SJCRH30 (cell line): ENCODE data around the gene MYO18A. TPM values are rescaled to one million over a fixed set of nuclear protein-coding genes. Genes with fewer than 3 reads are reported as not detected.
A peak's percentile ranks its signal among the peaks of the same experiment; 100 is the strongest.
"Not testable (repeated sequence)": the region's sequence is repeated elsewhere in the genome, so short reads cannot be mapped to it uniquely, and the experiment has no call there.

Source experiments
- DNase-seq, 2 experiments: peaks; one replicate each; pipeline ENCODE4 v3.0.0-alpha.2; 2015 to 2020
- H3K27ac ChIP-seq: fragments of 250-450 bp; sonication (Bioruptor Pico); 2 replicates; pipeline ENCODE4 v1.5.1; 2020; ENCODE audit warnings: mild to moderate bottlenecking, moderate library complexity
- H3K27me3 ChIP-seq: fragments of 250-450 bp; sonication (Bioruptor Pico); 2 replicates; pipeline ENCODE4 v1.5.1; 2020; ENCODE audit warnings: mild to moderate bottlenecking, moderate library complexity
- H3K36me3 ChIP-seq: fragments of 250-450 bp; sonication (Bioruptor Pico); 2 replicates; pipeline ENCODE4 v1.5.1; 2020; ENCODE audit warnings: mild to moderate bottlenecking, moderate library complexity
- H3K4me1 ChIP-seq: fragments of 250-450 bp; sonication (Bioruptor Pico); 2 replicates; pipeline ENCODE4 v1.5.1; 2020; ENCODE audit warnings: mild to moderate bottlenecking, moderate library complexity
- H3K4me3 ChIP-seq: fragments of 250-450 bp; sonication (Bioruptor Pico); 2 replicates; pipeline ENCODE4 v1.5.1; 2020; ENCODE audit warnings: mild to moderate bottlenecking, moderate library complexity
- H3K9me3 ChIP-seq: fragments of 250-450 bp; sonication (Bioruptor Pico); replicated peaks from 2 replicates; pipeline ENCODE4 v1.5.1; 2020; ENCODE audit warnings: mild to moderate bottlenecking, moderate library complexity
- total RNA-seq: library from RNA; depleted of rRNA; stranded (reverse); fragments of >200 nt; shearing (Covaris generic); gene quantifications from 2 replicates; pipeline ENCODE4 v1.2.3, GENCODE V29; 2014

Gene MYO18A
- total RNA-seq, 1 experiment from 2014 or later, result 91.9 TPM

GRCh38 chr17:29150161-29150560 is 30.0 kb downstream of the MYO18A start:
- no peak for DNase-seq
- no peaks in the 10 kb centered on the region for H3K27me3 ChIP-seq
- H3K9me3 ChIP-seq, result no peaks in the 10 kb centered on the region
- peaks cover 52% of the 10 kb centered on the region for H3K4me1 ChIP-seq
- H3K36me3 ChIP-seq, result no peaks in the 10 kb centered on the region
- no peak overlapping the region for H3K4me3 ChIP-seq
- H3K27ac ChIP-seq, result peak overlapping the region; percentile 74

- Histone ChIP-seq H3K9me3 (no peaks in the 10 kb centered on the region), H3K4me3 (peak overlapping the region; percentile 51), H3K4me1 (peaks cover 46% of the 10 kb centered on the region), H3K36me3 (no peaks in the 10 kb centered on the region), H3K27me3 (no peaks in the 10 kb centered on the region), H3K27ac (peak overlapping the region; percentile 74)
- peak; percentile 97 for DNase-seq
Observed at GRCh38 chr17:29149431-29150064, 30.6 kb downstream of the MYO18A start.

- Histone ChIP-seq H3K9me3 (no peaks in the 10 kb centered on the region), H3K4me1 (peaks cover 46% of the 10 kb centered on the region), H3K27me3 (no peaks in the 10 kb centered on the region), H3K4me3 (peak overlapping the region; percentile 51), H3K27ac (peak overlapping the region; percentile 74), H3K36me3 (no peaks in the 10 kb centered on the region)
- DNase-seq, result peak; percentile 98 to 99
Observed at GRCh38 chr17:29148790-29149430, 31.3 kb downstream of the MYO18A start.

GRCh38 chr17:29148257-29148789 is 31.9 kb downstream of the MYO18A start:
- DNase-seq, result peak in 1 of 2 experiments; percentile 52
- Histone ChIP-seq H3K27ac (no peak overlapping the region), H3K36me3 (no peaks in the 10 kb centered on the region), H3K27me3 (no peaks in the 10 kb centered on the region), H3K4me1 (peaks cover 52% of the 10 kb centered on the region), H3K4me3 (peak overlapping the region; percentile 51), H3K9me3 (no peaks in the 10 kb centered on the region)

GRCh38 chr17:29147682-29148081 is 32.5 kb downstream of the MYO18A start:
- Histone ChIP-seq H3K36me3 (no peaks in the 10 kb centered on the region), H3K4me3 (no peak overlapping the region), H3K27ac (no peak overlapping the region), H3K4me1 (peaks cover 52% of the 10 kb centered on the region), H3K27me3 (no peaks in the 10 kb centered on the region), H3K9me3 (no peaks in the 10 kb centered on the region)
- no peak for DNase-seq

- not testable (repeated sequence) for DNase-seq, H3K27ac ChIP-seq, H3K27me3 ChIP-seq, H3K4me3 ChIP-seq, H3K36me3 ChIP-seq, H3K9me3 ChIP-seq
- H3K4me1 ChIP-seq, result peaks cover 52% of the 10 kb centered on the region
Observed at GRCh38 chr17:29147228-29147627, 33.0 kb downstream of the MYO18A start.

GRCh38 chr17:29146369-29146972 is 33.7 kb downstream of the MYO18A start:
- Histone ChIP-seq H3K4me1 (peaks cover 48% of the 10 kb centered on the region), H3K27me3 (no peaks in the 10 kb centered on the region), H3K4me3 (no peak overlapping the region), H3K36me3 (no peaks in the 10 kb centered on the region), H3K9me3 (no peaks in the 10 kb centered on the region), H3K27ac (no peak overlapping the region)
- no peak for DNase-seq

GRCh38 chr17:29145289-29146073 is 34.7 kb downstream of the MYO18A start:
- peak; percentile 77 to 86 for DNase-seq
- H3K4me3 ChIP-seq, result no peak overlapping the region
- H3K36me3 ChIP-seq, result no peaks in the 10 kb centered on the region
- peaks cover 46% of the 10 kb centered on the region for H3K4me1 ChIP-seq
- no peaks in the 10 kb centered on the region for H3K27me3 ChIP-seq
- H3K9me3 ChIP-seq, result no peaks in the 10 kb centered on the region
- no peak overlapping the region for H3K27ac ChIP-seq

GRCh38 chr17:29143894-29144293 is 36.3 kb downstream of the MYO18A start:
- no peaks in the 10 kb centered on the region for H3K9me3 ChIP-seq
- peak; percentile 77 to 82 for DNase-seq
- peaks cover 40% of the 10 kb centered on the region for H3K4me1 ChIP-seq
- no peaks in the 10 kb centered on the region for H3K27me3 ChIP-seq
- no peaks in the 10 kb centered on the region for H3K36me3 ChIP-seq
- H3K27ac ChIP-seq, result peak overlapping the region; percentile 53
- H3K4me3 ChIP-seq, result no peak overlapping the region

- Histone ChIP-seq H3K4me1 (peaks cover 48% of the 10 kb centered on the region), H3K27ac (no peak overlapping the region; the same call in 1 of the 2 replicates), H3K4me3 (no peak overlapping the region), H3K9me3 (no peaks in the 10 kb centered on the region), H3K27me3 (no peaks in the 10 kb centered on the region), H3K36me3 (no peaks in the 10 kb centered on the region)
- DNase-seq, result no peak
Observed at GRCh38 chr17:29141514-29141876, 38.7 kb downstream of the MYO18A start.

GRCh38 chr17:29140631-29141513 is 39.3 kb downstream of the MYO18A start:
- Histone ChIP-seq H3K27me3 (no peaks in the 10 kb centered on the region), H3K9me3 (no peaks in the 10 kb centered on the region), H3K4me1 (peaks cover 48% of the 10 kb centered on the region), H3K36me3 (no peaks in the 10 kb centered on the region), H3K27ac (peak overlapping the region; percentile 41), H3K4me3 (peak overlapping the region; percentile 40)
- peak; percentile 83 to 84 for DNase-seq

GRCh38 chr17:29140051-29140621 is 40.1 kb downstream of the MYO18A start:
- peak overlapping the region; percentile 41 for H3K27ac ChIP-seq
- no peaks in the 10 kb centered on the region for H3K27me3 ChIP-seq
- DNase-seq, result peak; percentile 89 to 90
- H3K36me3 ChIP-seq, result no peaks in the 10 kb centered on the region
- H3K4me1 ChIP-seq, result peaks cover 45% of the 10 kb centered on the region
- peak overlapping the region; percentile 40 for H3K4me3 ChIP-seq
- no peaks in the 10 kb centered on the region for H3K9me3 ChIP-seq

- Histone ChIP-seq H3K27me3 (no peaks in the 10 kb centered on the region), H3K4me1 (peaks cover 42% of the 10 kb centered on the region), H3K27ac (no peak overlapping the region), H3K36me3 (no peaks in the 10 kb centered on the region), H3K4me3 (no peak overlapping the region), H3K9me3 (no peaks in the 10 kb centered on the region)
- no peak for DNase-seq
Observed at GRCh38 chr17:29138971-29139691, 41.1 kb downstream of the MYO18A start.
